ENCODE measurements around the gene MAPK14. TPM values are rescaled to one million over a fixed set of nuclear protein-coding genes. Genes with fewer than 3 reads are reported as not detected.

MAPK14 gene
- total RNA-seq, 1 donor from 2014 or later = 65.0 TPM

- Histone ChIP-seq H3K4me3 (no peak overlapping the region), H3K27me3 (no peaks in the 10 kb centered on the region), H2AFZ (replicated peaks) (no peak overlapping the region), H3K4me2 (no peak overlapping the region), H3K79me2 (ENCODE audit: low read depth) (no peaks in the 10 kb centered on the region), H3K4me1 (peaks cover 5% of the 10 kb centered on the region), H3K9me3 (ENCODE audit: low read depth) (no peaks in the 10 kb centered on the region), H3K9ac (no peak overlapping the region), H4K20me1 (ENCODE audit: low read depth) (no peaks in the 10 kb centered on the region), H3F3A (ENCODE audit: low read depth) (no peaks in the 10 kb centered on the region), H3K36me3 (no peaks in the 10 kb centered on the region), H3K27ac (no peak overlapping the region)
- H3K27ac Mint-ChIP-seq = no peak overlapping the region
- H3K4me1 Mint-ChIP-seq = peaks cover 3% of the 10 kb centered on the region
- H3K27me3 Mint-ChIP-seq (ENCODE audit: insufficient read depth, low read depth) = no peaks in the 10 kb centered on the region
- no peaks in the 10 kb centered on the region for H3K36me3 Mint-ChIP-seq
- H3K4me3 Mint-ChIP-seq = no peak overlapping the region
- no peak for DNase-seq (ENCODE audit: low spot score)
- TF ChIP-seq EZH2phosphoT487 (IDR thresholded peaks at IDR 0.05) = no peak
- H3K9me3 Mint-ChIP-seq = no peaks in the 10 kb centered on the region
Measured at GRCh38 chr6:36018339-36018738, 9.3 kb upstream of the MAPK14 start.

GRCh38 chr6:36019167-36019566 is 8.4 kb upstream of the MAPK14 start:
- TF ChIP-seq EZH2 (IDR thresholded peaks at IDR 0.05) (no peak), CTCF (IDR thresholded peaks at IDR 0.05) (no peak), EZH2phosphoT487 (IDR thresholded peaks at IDR 0.05) (no peak)
- Histone ChIP-seq H4K20me1 (ENCODE audit: low read depth) (no peaks in the 10 kb centered on the region), H3K9ac (no peak overlapping the region), H3K79me2 (ENCODE audit: low read depth) (no peaks in the 10 kb centered on the region), H3F3A (ENCODE audit: low read depth) (no peaks in the 10 kb centered on the region), H3K4me3 (no peak overlapping the region), H3K4me2 (no peak overlapping the region), H3K36me3 (no peaks in the 10 kb centered on the region), H3K27me3 (no peaks in the 10 kb centered on the region), H3K4me1 (peaks cover 9% of the 10 kb centered on the region), H3K27ac (no peak overlapping the region), H3K9me3 (ENCODE audit: low read depth) (no peaks in the 10 kb centered on the region), H2AFZ (replicated peaks) (no peak overlapping the region)
- peaks cover 7% of the 10 kb centered on the region for H3K4me1 Mint-ChIP-seq
- no peaks in the 10 kb centered on the region for H3K27me3 Mint-ChIP-seq (ENCODE audit: insufficient read depth, low read depth)
- no peaks in the 10 kb centered on the region for H3K36me3 Mint-ChIP-seq
- no peak overlapping the region for H3K27ac Mint-ChIP-seq
- no peaks in the 10 kb centered on the region for H3K9me3 Mint-ChIP-seq
- no peak overlapping the region for H3K4me3 Mint-ChIP-seq
- DNase-seq (ENCODE audit: low spot score) = no peak

GRCh38 chr6:36020154-36020553 is 7.5 kb upstream of the MAPK14 start:
- no peak overlapping the region for H3K4me2 ChIP-seq
- H3F3A ChIP-seq (ENCODE audit: low read depth) = no peaks in the 10 kb centered on the region
- H3K4me3 Mint-ChIP-seq = no peak overlapping the region
- peaks cover 2% of the 10 kb centered on the region for H3K27me3 Mint-ChIP-seq (ENCODE audit: insufficient read depth, low read depth)
- peaks cover 12% of the 10 kb centered on the region for H3K4me1 ChIP-seq
- H3K79me2 ChIP-seq (ENCODE audit: low read depth) = no peaks in the 10 kb centered on the region
- no peaks in the 10 kb centered on the region for H3K9me3 ChIP-seq (ENCODE audit: low read depth)
- peaks cover 8% of the 10 kb centered on the region for H3K4me1 Mint-ChIP-seq
- H2AFZ ChIP-seq (replicated peaks) = no peak overlapping the region
- H3K27me3 ChIP-seq = peaks cover 10% of the 10 kb centered on the region
- H3K4me3 ChIP-seq = no peak overlapping the region
- TF ChIP-seq CTCF (IDR thresholded peaks at IDR 0.05) (no peak), EZH2 (IDR thresholded peaks at IDR 0.05) (no peak), EZH2phosphoT487 (IDR thresholded peaks at IDR 0.05) (no peak)
- no peaks in the 10 kb centered on the region for H3K9me3 Mint-ChIP-seq
- H3K9ac ChIP-seq = no peak overlapping the region
- no peak overlapping the region for H3K27ac ChIP-seq
- H3K36me3 ChIP-seq = no peaks in the 10 kb centered on the region
- H3K27ac Mint-ChIP-seq = no peak overlapping the region
- no peak for DNase-seq (ENCODE audit: low spot score)
- no peaks in the 10 kb centered on the region for H4K20me1 ChIP-seq (ENCODE audit: low read depth)
- no peaks in the 10 kb centered on the region for H3K36me3 Mint-ChIP-seq

- H3K9ac ChIP-seq = no peak within 1 kb of the TSS
Measured at GRCh38 chr6:36023996-36024795, 3.4 kb upstream of the MAPK14 start, which contains the start of gene SLC26A8. Gene SLC26A8 (minus strand): TSS chr6:36024641. CDS start chr6:36019707, 4,934 bp downstream.

More at GRCh38 chr6:36023996-36024795, 3.4 kb upstream of the MAPK14 start, which contains the start of gene SLC26A8:
- H3K36me3 ChIP-seq = no peaks in the 10 kb centered on the region
- peak within 1 kb of the TSS; percentile 88 for H3K4me2 ChIP-seq
- peaks cover 1% of the 10 kb centered on the region for H3K36me3 Mint-ChIP-seq
- H3K9me3 ChIP-seq (ENCODE audit: low read depth) = no peaks in the 10 kb centered on the region
- peaks cover 4% of the 10 kb centered on the region for H4K20me1 ChIP-seq (ENCODE audit: low read depth)
- peak within 1 kb of the TSS; percentile 54 for H3K27ac Mint-ChIP-seq
- H3F3A ChIP-seq (ENCODE audit: low read depth) = peaks cover 14% of the 10 kb centered on the region
- peak within 1 kb of the TSS; percentile 97 for H2AFZ ChIP-seq (replicated peaks)
- H3K4me1 ChIP-seq = peaks cover 12% of the 10 kb centered on the region
- H3K27me3 ChIP-seq = peaks cover 22% of the 10 kb centered on the region
- no peaks in the 10 kb centered on the region for H3K9me3 Mint-ChIP-seq
- H3K4me1 Mint-ChIP-seq = peaks cover 13% of the 10 kb centered on the region
- H3K27me3 Mint-ChIP-seq (ENCODE audit: insufficient read depth, low read depth) = peaks cover 7% of the 10 kb centered on the region
- TF ChIP-seq EZH2phosphoT487 (IDR thresholded peaks at IDR 0.05) (no peak), CTCF (IDR thresholded peaks at IDR 0.05) (no peak), EZH2 (IDR thresholded peaks at IDR 0.05) (no peak)
- peak within 1 kb of the TSS; percentile 42 for H3K4me3 ChIP-seq
- H3K79me2 ChIP-seq (ENCODE audit: low read depth) = peaks cover 14% of the 10 kb centered on the region
- H3K4me3 Mint-ChIP-seq = no peak within 1 kb of the TSS
- peak; percentile 50 for DNase-seq (ENCODE audit: low spot score)
- H3K27ac ChIP-seq = no peak within 1 kb of the TSS

All from neural progenitor cell (in vitro differentiated cells).